A549 treated with ZK216348 at 1 μM for 4 hours (cell line): ENCODE measurements around the gene ZNF322. TPM values are rescaled to one million over a fixed set of nuclear protein-coding genes. Genes with fewer than 3 reads are reported as not detected.

Experiments used
- total RNA-seq: library from RNA; stranded (reverse); fragments of 200-300 nt; extraction: Qiagen RNA extraction; gene quantifications from 5 replicates; pipeline ENCODE4 v1.2.3, GENCODE V29; 2022; ENCODE audit warnings: low read depth

ZNF322 gene, protein sequence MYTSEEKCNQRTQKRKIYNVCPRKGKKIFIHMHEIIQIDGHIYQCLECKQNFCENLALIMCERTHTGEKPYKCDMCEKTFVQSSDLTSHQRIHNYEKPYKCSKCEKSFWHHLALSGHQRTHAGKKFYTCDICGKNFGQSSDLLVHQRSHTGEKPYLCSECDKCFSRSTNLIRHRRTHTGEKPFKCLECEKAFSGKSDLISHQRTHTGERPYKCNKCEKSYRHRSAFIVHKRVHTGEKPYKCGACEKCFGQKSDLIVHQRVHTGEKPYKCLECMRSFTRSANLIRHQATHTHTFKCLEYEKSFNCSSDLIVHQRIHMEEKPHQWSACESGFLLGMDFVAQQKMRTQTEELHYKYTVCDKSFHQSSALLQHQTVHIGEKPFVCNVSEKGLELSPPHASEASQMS
- 4.9 to 8.3 TPM (median 6.4 TPM) in 5 replicates for total RNA-seq

DNA sequence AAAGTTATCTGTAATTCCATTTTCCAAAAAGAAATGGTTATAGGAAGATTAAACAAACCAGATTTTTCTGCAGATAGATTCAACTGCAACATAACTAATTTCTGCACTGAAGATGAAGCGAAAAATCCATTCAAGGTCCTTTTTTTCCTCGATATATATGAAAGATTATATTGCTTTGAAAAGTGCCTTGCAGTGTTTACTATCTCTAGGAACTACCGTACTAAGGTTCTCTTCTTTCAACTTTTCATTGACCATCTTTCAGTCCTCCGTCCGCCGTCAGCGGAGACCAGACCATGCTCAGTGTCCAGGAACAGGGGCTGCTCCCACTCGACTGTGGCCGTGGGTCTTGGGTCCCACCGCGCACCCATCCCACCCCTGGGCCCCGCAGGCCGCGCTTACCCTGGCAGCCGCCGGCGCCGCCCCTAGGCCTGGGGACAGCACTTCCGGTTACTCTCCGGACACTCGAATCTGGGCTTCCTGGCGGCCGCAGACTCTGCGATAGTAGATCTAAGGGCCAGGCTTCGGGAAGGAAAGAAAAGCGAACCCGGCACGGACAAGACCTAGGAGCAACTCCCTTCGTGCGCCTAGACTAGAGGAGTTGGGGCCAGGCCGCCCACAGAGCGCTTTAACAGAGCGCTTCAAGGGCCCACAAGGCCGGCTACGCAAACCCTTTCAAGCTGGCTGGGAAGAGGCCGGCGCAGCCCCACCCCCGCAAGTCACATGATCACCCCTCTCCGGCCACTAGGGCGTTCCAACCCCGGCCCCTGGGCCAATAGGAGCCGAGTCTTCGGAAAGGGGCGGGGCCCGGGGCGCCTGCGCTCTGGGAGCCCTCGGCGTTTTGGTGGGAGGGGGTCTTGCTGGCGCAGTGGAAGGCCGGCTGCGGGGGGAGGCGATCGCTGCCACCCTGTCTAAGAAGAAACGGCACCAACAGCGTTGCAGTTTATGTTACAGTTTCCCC, at the start of gene ZNF322:
TSS of gene ZNF322 (minus strand) at position 705 of the 958 bp plus-strand sequence. CDS start 21,193 bp downstream, outside the sequence.

DNA sequence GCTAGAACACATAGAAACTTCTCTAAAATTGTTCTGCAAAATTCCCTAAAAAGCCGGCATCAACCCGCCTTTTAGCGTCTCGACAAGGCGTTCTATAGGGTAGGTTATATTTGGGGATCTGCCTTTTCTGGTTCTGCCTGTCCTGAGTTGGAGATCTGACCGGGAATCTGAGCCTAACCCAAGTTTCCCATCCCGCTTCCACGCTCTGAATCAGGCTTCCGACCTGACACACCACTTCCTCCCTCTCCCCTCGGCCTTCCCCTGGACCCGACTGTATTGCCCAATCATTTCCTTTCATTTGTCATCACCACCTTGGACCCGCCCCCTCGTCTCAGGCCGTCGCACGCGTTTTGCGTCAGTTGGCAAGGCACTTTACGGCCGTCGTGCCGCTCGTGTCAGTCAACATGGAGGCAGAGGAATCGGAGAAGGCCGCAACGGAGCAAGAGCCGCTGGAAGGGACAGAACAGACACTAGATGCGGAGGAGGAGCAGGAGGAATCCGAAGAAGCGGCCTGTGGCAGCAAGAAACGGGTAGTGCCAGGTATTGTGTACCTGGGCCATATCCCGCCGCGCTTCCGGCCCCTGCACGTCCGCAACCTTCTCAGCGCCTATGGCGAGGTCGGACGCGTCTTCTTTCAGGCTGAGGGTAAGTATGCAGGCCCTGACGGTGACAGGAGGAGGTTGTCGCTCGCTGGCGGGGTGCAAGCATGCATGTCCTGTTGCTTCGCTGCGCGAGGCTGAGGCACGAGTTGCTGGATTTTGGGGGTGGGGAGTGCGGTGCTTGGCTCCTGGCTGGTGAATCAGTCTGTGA, 62.8 kb downstream of the ZNF322 start, which contains the start of gene ABT1:
TSS of gene ABT1 (plus strand) at position 375 of the 810 bp plus-strand sequence. CDS start at position 405, 30 bp downstream.

Other genes starting within 250 kb of the ZNF322 start
- 0.51 to 1.3 TPM (median 0.88 TPM) in 5 replicates for gene BTN3A3, start 219.2 kb downstream of the ZNF322 start, total RNA-seq
- gene BTN2A1, start 201.8 kb downstream of the ZNF322 start, total RNA-seq = 16.8 to 22.0 TPM (median 20.7 TPM) in 5 replicates
- not detected in 5 replicates for gene BTN1A1, start 159.4 kb downstream of the ZNF322 start, total RNA-seq
- gene HMGN4, start 121.4 kb downstream of the ZNF322 start, total RNA-seq = 60.1 to 96.5 TPM (median 77.4 TPM) in 5 replicates
- 10.5 to 14.3 TPM (median 13.2 TPM) in 5 replicates for gene ABT1, start 62.8 kb downstream of the ZNF322 start, total RNA-seq